HG03354 (cell line): ENCODE measurements around the gene DNAJC6.

Experiments
- ATAC-seq: cut with Tn5 transposase; IDR thresholded peaks from one replicate; pipeline ENCODE4 v1.9.1; 2021; ENCODE audit warnings: mild to moderate bottlenecking; ENCODE audit not compliant: unreplicated experiment, poor library complexity, severe bottlenecking

The DNAJC6 gene

DNA sequence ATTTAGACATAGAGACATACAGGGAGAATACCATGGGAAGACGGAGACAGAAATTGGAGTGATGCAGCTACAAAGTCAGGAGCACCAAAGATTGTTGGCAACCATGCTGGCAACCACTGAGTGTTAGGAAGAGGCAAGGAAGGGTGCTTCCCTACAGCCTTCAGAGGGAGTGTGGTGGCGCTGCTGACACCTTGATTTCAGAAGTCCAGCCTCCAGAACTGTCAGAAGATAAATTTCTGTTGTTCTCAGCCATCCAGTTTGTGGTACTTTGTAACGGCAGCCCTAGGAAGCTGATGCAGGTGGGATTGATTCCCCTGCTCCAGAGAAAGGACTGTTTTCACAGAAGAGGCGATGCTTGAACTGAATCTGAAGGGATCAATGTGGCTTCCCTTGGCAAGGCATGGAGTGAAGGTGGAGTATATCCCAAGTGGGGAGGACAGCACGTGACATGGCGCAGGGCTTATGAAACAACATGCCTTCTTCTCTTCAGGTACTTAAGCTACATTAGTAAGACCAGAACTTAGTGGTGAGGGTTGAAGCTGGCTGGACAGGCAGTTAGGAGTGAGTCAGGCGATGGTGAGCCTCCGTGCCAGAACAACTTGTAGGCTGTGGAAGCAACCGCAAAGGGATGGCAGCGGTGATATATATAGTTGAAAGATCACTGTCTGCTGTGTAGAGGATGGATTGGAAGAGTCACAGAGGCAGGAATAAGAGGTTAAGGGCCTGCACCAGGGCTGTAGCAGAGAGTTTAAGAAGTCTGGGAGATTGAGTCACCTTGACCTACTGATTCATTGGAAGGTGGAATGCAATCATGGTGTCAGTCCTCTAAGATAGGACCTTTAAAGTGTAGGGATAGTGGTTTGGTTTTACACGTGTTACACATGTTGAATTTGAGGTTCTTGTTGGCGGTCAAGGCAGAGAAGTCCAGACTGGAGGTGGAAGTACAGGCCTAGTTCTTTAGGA is 113.2 kb downstream of the DNAJC6 start:
- ATAC-seq = no peak

DNA sequence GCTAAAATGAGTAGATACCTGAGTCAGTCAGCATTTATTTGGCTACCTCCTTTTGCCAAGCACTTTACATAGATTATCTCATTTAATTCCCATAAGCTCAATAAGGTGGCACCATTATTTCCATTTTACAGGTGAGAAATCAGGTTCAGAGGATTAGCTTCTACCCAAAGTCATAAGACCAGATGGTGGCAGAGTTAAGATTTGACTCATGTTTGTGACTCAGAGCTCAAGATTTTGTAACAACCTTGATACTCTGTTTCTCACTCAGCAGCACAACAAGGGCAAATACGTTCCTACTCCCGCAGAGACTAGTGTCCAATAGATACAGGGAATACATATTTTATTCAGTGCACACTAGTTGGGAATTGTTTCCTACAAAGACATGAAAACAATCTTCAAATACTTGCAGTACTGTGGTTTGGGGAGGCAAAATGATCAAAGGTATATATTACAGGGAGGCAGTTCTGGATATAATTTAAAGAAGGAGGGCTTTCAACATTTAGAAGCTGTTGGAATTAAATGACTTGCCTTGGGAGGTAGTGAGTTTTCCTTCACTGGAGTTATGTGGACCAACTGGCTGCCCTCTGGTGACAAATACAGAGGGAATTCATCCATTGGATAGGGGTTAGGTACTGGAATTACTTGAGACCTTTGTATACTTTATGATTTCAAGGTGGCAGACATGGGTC is 114.7 kb downstream of the DNAJC6 start:
- ATAC-seq = no peak

DNA sequence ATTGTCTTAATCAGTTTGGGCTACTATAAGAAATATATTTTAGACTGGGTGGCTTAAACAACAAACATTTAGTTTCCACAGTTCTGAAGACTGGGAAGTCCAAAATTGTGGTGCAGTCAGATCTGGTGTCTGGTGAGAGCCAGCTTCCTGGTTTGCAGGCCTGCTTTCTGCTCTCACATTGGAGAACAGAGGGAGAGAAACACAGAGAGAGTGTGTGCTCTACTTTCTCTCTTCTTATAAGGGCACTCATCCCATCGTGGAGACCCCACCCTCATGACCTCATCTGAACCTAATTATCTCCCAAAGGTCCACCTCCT is 115.2 kb downstream of the DNAJC6 start:
- ATAC-seq = no peak

DNA sequence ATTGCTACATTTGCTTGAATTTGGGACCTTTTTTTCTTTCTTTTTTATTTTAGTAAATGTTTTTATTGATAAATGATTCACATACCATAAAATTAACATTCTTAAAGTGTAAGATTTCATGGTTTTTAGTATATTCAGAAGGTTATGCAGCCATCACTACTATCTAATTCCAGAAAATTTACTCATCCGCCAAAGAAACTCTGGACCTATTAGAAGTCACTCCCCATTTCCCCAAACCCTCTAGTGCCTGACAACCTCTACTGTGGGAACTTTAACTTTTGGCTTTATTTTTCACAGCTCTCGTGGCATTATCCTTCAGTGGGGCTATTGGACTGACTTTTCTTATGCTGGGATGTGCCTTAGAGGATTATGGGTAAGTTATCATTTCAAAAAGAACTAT is 115.7 kb downstream of the DNAJC6 start:
- no peak for ATAC-seq

DNA sequence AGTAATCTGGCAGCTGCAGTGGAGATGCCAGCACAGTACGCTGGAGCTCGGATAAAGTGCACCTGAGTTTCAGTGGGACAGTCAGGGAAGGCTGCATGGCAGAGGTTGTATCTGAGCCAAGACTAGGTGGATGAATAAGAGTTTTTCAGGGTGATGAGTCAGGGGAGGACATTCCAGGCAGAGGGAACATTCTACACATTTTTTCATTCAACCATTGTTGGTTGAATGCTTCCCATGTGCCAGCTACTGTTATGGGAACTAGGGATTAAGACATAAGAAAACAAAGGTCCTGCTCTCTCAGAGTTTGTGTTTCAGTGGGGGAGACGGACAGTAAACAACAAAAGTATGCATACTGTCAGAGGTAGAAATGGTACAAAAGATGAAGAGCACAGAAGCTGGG is 116.4 kb downstream of the DNAJC6 start:
- ATAC-seq = no peak

DNA sequence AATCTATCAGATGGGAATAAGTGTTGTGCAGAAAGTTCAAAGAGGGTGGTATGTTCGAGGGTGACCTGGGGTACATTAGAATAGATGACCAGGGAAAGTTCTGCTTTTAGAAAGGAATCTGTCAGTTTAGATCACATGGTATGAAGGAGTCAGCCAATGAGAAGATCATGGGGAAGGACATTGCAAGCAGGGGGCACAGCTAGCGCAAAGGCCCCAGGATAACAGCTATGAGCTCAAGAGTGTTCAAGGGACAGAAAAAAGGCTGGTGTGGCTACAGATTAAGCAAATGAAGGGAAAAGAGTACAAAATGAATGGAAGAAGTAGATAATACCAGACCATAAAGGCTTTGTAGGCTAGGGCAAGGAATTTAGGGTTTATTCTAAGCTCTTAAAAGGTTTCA is 119.7 kb downstream of the DNAJC6 start:
- ATAC-seq = no peak

DNA sequence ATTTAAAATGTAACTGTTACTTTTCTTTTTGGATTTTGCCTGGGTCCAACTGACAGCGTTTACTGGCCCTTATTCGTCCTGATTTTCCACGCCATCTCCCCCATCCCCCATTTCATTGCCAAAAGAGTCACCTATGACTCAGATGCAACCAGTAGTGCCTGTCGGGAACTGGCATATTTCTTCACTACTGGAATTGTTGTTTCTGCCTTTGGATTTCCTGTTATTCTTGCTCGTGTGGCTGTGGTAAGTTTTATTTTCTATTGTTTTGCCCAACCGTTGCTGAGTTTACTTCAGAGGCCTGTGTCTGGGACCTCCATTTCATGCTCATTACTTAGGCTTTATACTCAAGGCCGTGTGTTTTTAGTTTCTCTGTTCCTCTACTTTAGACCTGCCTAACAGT is 120.5 kb downstream of the DNAJC6 start:
- no peak for ATAC-seq

DNA sequence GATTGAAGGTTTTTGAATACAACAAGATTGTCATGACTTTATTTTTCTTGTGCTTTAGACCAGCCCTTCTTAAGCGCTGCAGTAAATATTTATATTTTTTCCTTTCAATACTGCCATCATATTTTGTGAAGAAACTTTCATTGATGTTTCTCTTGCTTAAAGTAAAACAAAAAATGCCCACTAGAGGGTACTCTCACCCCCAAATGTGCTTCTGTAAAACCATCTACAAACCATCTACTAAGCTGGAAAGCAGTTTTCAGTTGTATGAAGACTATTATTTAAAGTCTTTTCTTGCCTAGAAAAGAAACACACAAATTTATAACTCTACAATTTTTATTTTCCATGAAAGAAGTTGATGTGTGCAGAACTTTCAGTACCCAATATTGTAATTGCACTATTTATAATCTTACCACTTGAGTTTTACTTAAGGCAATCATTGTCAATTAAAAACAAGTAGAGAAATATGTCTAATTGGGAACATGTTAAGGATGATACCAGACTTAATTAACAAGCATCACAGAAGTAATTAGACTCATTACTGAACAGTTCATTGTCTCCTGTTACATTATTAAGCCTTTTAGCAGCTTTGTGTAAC is 121.9 kb downstream of the DNAJC6 start:
- ATAC-seq = no peak

DNA sequence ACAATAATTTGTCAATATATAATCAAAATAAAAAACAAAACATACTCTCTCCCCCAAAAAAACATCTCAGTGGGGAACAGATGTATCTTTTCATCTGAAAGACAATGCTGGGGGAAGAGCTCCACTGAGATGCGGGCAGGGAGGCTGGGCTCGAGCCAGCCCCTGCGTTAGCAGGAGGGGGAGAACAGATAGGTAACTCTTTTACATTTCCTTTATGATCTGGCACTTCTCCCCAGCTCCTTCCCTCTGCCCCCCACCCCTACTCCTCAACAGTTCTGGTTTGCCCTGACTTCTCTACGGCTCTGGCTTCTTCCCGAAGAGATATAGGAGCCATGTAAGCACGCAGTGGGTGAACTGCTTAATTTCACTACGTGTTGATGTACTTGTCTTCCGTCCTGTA is 123.6 kb downstream of the DNAJC6 start:
- ATAC-seq = no peak

DNA sequence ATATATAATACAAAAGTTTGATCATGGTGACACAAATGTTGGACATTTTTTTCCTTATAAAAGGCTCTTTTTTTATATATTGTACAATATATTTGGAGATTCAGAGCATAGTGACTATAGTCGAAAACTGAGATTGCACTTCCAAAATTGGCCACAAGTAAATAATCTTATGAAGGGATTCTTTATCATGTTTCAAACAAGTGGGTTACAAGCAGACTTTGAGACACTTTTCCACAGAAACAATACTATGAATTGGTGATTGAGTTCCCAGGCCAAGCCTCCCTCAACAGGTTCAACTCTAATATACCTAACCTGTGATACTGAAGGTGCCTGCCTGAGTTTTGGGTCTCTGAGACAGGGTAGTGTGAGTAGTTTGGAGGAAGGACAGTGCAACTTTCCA is 124.9 kb downstream of the DNAJC6 start:
- ATAC-seq = no peak

DNA sequence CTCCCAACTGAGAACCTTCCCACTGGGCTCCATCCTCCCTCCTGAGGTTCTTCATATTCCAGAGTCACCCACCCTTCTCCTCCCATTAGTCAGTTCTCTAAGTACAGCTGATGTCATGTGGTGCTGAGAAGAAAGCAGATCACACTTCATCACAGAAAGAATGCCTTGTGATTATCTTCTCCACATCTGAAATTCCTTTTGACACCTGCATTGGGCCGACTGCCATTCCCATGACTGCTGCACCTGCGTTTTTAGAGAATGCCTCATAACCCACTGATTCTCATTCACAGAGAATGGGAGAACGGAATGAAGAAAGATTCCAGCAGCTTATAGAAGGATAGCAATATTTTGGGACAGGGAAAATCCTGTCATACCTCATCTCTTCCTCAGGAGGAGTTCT is 125.4 kb downstream of the DNAJC6 start:
- no peak for ATAC-seq

DNA sequence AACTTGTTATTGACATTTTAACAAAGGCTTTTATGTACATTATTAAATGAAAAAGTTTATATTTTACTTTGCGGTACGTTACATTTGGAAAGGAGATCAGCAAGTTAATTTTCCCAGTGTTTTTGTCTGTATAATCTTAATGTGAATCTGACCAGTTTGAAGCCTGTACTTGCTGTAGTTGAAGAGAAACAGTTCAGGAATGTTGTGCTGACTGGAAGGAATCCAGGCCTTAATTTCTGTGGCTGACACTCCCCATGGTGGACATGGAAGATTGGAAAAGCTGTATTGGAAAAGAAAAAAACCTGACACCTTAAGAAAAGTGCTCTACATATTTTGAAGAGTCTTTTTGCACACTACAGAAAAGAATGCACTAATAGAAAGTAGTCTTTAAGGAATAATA is 126.6 kb downstream of the DNAJC6 start:
- ATAC-seq = no peak

DNA sequence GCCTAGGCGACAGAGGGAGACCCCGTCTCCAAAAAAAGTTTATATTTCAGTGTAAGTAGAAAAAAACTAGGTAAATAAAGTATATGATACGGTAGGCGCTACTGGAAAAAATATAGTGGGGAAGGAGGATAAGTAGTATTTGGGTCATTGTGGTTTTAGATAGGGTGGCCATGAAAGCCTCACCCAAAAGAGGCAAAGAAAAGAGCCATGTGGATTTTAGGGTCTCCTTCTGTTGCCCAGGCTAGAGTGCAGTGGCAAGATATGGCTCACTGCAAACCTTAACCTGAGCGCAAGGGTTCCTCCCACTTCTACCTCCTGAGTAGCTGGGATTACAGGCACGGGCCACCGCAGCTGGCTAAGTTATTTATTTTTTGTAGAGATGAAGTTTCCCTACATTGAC is 128.3 kb downstream of the DNAJC6 start:
- no peak for ATAC-seq

DNA sequence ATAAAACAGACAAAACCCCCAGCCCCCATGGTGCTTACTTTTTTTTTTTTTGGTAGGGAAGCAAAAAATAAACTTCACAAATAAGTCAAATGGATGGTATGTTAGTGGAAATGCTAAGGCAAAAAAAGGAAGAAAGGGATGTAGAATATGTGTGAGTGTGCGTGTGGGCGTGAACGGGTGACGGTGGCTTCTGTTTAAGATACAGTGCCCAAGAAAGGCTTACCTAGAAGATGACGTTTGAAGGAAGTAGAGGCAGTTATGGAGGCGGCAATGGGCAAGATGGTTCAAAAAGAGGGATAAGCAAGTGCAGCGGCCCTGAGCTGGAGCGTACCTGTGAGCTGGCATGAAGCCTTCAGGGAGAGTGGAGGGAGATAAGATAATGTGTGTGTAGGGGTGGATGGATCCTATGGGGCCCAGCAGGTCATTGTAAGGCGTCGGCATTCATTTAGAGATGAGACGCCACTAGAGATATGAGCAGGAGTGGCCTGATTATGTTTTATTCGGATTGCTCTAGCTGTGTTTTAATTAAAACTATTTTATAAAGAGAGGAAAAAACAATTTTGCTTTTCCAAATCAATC is 131.1 kb downstream of the DNAJC6 start:
- ATAC-seq = no peak

DNA sequence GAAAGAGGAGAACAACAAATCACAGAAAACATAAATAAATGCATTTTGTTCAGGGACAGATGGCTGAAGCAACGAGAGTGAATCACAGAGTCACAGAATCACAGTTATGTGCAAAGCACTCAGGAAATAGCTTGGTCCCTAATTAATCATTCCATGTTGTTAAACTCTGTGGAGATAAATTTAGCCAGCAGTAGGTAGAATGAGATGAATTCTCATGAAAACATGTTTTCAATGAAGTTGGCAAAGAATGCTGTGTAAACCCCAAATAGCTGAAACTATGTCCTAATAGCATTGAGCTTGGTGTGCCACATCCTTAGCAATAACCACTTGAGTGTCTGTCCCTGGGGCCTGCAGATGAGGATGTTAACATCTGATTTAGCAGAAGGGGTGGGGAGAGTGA is 131.6 kb downstream of the DNAJC6 start:
- no peak for ATAC-seq

DNA sequence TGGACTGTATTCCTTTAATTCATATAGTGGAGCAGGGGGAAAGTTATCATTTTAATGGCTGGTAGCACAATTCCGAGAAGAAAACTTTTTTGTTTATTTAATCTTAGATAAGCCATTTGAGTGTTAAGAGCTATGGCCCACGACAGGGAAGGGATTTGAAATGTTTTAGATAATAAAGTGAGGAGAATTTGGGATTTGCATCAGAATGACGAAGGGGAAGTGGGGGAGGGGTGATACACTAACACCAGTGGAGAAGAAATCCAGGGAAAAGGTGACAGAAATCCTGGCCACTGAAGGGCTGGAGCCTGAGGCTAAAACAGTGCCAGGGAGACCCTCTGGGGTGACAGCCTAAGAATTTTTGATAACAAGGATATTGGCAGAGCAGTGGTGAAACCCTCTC is 132.1 kb downstream of the DNAJC6 start:
- no peak for ATAC-seq

DNA sequence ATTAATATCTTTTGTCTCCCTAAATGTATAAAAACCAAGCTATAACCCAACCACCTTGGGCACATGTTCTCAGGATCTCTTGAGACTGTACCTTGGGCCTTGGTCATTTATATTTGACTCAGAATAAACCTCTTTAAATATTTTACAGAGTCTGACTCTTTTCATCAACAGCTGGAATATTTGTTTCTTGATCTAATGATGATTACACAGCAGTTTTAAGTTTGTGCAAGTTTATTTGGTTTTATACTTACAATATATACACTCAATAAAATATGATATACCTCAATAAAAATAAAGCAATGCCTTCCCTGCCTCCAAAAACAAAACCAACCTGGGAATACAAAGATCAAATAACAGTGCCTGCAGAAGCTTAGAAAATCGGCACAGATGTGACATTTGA is 133.1 kb downstream of the DNAJC6 start:
- no peak for ATAC-seq

DNA sequence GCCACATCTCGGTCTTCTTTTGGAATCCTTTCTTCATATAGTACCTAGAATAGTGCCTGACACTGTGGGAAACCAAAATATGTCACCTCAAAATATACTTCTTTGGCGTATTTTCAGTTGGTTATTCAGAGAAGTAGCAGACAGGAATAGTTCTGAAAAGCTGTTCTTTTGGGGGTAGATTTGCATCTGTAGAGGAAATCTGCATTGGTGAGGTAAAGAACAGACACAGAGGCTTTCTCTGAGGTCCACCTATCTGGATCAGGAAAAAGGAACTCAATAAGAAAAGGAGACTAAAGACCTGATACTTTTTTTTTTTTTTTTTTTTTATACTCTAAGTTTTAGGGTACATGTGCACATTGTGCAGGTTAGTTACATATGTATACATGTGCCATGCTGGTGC is 134.3 kb downstream of the DNAJC6 start:
- no peak for ATAC-seq

DNA sequence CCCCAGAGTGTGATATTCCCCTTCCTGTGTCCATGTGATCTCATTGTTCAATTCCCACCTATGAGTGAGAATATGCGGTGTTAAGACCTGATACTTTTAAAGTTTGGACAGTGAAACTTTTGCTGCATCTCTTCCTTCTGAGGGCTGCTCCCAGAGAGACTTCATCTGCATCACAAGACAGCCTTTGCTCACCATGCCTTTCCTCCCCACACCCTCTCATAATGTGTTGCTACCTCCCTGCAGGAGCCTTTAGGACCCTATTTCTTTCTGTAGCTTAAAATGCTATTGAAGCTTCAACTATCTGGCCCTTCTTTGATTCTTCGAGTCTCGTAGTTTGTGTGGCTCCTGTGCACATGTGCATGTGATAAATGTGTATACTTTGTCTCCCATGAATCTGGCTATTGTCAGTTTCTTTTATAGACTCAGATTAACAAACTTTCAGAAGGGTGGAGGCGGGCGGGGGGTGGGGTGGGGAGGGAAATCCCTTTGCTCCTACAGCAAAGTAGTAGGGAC is 134.8 kb downstream of the DNAJC6 start:
- ATAC-seq = no peak

DNA sequence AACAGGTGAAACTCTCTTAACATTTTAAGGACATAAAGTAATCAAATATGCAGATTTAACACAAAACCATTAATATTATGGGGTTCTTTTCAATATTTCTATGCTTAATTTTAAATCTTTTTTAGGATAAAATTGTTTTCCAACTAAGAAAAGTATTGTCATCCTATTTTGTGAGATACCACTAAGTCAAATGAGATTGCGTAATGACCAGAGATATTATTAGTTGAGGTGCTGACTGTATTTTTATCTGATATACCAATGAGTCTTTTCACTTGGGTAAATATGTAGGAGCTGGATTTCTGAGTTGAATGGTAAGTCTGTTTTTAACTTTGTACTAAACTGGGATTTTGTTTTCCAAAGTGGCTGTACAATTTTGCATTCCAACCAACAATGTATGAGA is 136.5 kb downstream of the DNAJC6 start:
- ATAC-seq = no peak
